DMS114 treated with DMSO at 0.1 percent for 48 hours (cell line): ENCODE measurements around the gene TCERG1L.

ENCODE experiments used
- DNase-seq: peaks from one replicate; lab custom pipeline; 2025; ENCODE audit not compliant: unreplicated experiment; lab: John Stamatoyannopoulos, UW

Gene TCERG1L

DNA sequence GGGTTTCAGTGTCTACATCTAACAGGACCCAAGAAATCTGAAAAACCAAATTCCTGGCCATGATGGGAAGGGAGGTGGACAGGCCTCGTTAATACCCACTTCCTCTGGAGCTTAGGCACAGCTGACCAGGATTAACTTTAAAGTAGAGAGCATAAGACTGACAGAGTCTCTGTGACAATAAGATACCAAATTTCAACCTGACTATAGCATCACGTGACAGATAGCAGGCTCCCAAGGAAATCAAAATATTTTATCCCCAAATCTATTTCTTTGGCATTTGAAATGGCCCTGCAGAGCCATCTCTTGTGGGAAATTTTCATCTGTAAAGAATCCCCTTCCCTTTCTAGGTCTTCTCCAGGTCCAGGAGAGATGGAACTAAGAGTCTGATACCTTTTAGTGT lies 258.3 kb downstream of the TCERG1L start:
- DNase-seq = no peak

DNA sequence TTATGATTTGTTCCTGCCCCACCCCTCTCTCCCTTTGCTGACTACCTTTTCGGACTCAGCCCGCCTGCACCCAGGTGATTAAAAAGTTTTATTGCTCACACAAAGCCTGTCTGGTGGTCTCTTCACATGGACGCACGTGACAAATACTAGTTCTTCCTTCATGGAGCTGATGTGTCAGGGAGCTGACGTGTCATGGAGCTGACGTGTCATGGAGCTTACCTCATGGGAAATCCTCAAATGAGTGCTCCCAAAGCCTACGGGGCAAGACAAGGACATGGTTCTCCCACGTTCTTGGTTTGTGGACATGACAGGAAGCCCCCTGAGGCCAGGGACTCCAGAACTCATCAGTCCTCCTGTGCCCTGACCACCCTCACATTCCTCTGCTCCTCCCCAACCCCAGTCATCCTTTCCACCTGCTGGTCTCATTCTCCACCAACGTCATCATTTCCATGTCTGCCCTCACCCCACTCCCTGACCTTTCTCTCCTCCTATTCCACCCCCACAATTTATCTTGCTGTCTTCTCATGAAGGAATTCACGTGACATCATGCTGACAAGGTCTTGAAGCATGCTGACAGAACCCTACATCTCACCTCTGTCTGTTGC lies 261.3 kb downstream of the TCERG1L start:
- no peak for DNase-seq

DNA sequence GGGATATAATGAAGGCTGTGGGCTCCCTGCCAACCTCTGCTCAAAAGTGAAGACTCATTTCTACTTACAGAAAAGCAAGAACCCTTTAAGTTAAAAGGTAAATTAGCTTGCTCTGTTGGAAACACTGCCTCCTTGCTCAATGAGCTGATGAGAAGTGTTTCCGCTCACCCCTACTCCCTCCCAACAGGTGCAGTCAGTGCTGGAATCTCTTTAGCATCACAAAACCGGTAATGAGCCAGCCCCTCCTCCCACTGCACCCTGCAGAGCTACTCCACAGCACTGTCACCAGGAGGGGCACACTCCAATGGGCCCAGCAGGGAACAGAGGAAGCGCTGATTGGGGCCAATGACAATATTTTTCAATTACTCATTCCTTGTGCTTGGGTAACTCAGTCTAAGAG lies 262.5 kb downstream of the TCERG1L start:
- no peak for DNase-seq

DNA sequence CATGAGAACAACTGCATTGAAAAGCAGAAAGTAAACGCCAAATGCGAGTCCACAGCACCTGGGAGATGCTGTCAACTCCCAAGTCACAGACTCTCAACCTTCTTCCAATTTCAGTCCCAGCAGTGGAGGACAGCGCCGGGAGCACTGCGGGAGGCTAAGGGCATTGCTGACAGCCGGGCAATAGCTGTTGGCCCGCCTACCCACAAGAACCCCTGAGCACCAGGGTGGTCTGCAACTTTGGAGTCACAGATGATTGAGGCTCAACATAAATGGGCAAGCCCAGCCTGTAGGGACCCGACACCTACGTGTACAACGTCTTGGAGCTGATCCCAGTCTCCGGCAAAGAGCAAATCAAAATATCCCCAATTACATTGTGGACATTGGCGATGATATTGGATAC lies 262.9 kb downstream of the TCERG1L start:
- no peak for DNase-seq

DNA sequence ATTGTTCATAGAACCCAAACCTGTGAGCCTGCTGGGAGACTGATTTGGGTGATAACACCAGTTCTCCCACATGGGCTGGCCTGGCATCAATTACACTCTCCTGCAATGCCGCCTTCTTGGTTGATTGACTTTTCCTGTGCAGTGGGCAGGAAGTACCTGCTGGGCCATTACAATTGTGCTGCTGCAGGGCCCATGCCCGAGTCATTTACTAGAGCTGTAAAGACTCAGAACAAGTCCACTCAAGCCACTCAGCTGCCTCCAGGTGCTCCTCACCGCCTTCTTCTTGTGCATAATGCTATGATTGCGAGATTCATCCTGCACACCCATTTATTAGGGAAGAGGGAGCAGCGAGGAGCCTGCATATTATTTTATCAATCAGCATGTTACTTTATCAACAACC lies 264.0 kb downstream of the TCERG1L start:
- DNase-seq = no peak

DNA sequence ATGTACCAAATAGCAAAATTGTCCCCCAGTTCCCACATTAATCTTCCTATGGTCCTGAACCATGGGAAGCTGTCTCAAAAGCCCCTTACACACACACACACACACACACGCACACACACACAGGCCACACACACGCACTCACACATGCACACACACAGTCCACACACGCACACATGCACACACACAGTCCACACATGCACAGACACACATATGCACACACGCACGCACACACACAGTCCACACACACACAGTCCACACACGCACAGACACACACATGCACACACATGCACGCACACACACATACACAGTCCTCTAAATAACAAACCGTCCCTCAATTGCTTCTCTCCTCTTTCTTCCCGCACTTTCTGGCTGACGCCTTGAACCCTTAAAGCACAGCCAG lies 265.3 kb downstream of the TCERG1L start:
- DNase-seq = no peak

DNA sequence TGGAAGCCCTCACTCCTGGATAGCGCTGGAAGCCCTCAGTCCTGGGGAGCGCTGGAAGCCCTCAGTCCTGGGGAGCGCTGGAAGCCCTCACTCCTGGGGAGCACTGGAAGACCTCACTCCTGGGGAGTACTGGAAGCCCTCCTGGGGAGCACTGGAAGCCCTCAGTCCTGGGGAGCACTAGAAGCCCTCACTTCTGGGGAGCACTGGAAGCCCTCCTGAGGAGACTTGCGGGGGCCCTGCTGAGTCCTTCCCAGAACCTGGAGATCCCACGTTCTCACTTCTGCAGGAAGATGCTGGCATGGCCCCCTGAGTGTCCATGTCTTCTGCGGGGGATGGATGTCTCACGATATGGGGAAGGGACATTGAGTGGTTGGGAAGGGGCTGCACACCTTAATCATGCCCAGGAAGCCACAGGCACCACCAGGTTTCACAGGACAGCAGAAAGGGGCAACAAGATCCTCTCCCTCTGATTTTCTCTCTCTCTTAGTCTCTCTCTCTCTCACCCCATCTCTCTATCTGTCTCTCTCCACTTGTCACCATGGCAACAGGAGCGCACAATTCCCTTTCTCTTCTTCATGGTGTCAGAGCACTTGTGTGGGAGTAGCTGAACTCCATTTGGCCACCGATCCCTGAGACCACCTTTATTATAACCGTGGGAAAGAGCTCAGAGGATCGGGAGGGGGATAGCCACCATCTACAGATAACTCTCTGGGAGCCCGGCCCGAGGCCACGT lies 267.0 kb downstream of the TCERG1L start:
- DNase-seq = peak; percentile 8

DNA sequence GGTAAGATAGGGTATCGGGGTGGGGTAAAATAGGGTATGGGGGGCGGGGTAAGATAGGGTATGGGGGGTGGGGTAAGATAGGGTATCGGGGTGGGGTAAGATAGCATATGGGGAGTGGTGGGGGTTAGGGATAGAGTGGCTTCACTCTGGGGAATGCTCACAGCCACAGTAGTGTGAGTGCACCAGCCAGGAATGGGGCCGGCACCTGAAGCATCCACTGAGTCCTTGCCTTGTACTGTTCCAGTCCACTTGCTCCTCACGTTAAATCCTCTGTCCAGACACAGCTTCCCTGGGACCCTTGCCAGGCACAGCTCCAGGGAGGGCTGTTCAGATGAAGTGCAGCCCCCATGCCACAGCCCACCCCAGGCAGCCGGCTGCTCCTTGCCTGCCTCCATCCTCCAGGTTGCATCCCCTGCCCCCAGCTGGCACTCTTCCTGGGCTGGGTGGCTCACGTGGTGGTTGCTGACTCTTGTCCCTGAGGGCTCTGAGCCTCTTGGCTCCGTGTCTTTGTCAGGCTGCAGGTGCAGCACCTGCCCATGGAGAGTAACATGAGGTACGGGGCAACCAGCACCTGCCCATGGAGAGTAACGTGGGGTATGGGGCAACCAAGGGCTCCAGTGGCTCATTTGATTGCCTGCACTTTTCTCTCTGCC lies 268.4 kb downstream of the TCERG1L start:
- peak; percentile 48 for DNase-seq
